H1 (cell line): ENCODE measurements around the gene PRF1. TPM values are rescaled to one million over a fixed set of nuclear protein-coding genes. Genes with fewer than 3 reads are reported as not detected.

Source experiments
- BCL11A ChIP-seq, 2 experiments: IDR thresholded peaks; one replicate each; pipeline ENCODE4 v1.6.1; 2011; ENCODE audit warnings: low read depth in 2 of 2, low read length in 2 of 2, mild to moderate bottlenecking in 2 of 2
- CEBPB ChIP-seq: IDR thresholded peaks from 2 replicates; pipeline ENCODE4 v1.6.1; 2012; ENCODE audit warnings: low read depth, low read length
- CHD7 ChIP-seq: fragments of 300-600 bp; sonication (generic); IDR thresholded peaks from 2 replicates; pipeline ENCODE4 v1.7.1; 2012; ENCODE audit warnings: low read length, moderate library complexity, mild to moderate bottlenecking, inconsistent platforms; ENCODE audit not compliant: insufficient replicate concordance
- EZH2 ChIP-seq: fragments of 200-600 bp; sonication (generic); IDR thresholded peaks from 2 replicates; pipeline ENCODE4 v1.7.1; 2012; ENCODE audit warnings: low read depth, mild to moderate bottlenecking, moderate library complexity, low read length, inconsistent platforms; ENCODE audit not compliant: severe bottlenecking
- PHF8 ChIP-seq: fragments of 200-600 bp; sonication (generic); conservative IDR thresholded peaks from 2 replicates; pipeline ENCODE4 v1.7.1; 2012; ENCODE audit warnings: low read depth, mild to moderate bottlenecking, inconsistent platforms, low read length, moderate library complexity
- POLR2AphosphoS5 ChIP-seq: IDR thresholded peaks from 2 replicates; pipeline ENCODE4 v1.6.1; 2011; ENCODE audit warnings: low read depth, low read length
- RBBP5 ChIP-seq: IDR thresholded peaks from 2 replicates; pipeline ENCODE4 v1.7.1; 2012; ENCODE audit warnings: low read depth, mild to moderate bottlenecking, inconsistent platforms, low read length, moderate library complexity, borderline replicate concordance
- RFX5 ChIP-seq: IDR thresholded peaks from 2 replicates; pipeline ENCODE4 v1.6.1; 2011; ENCODE audit warnings: low read depth, low read length, improper control_type of control experiment, borderline replicate concordance
- SIRT6 ChIP-seq: IDR thresholded peaks from one replicate; pipeline ENCODE4 v1.7.1; 2012; ENCODE audit warnings: low read length, inconsistent platforms
- SP4 ChIP-seq: IDR thresholded peaks from 2 replicates; pipeline ENCODE4 v1.6.1; 2012; ENCODE audit warnings: low read length, inconsistent platforms
- SRF ChIP-seq: IDR thresholded peaks from 2 replicates; pipeline ENCODE4 v1.6.1; 2011; ENCODE audit warnings: mild to moderate bottlenecking, low read depth, low read length, moderate library complexity
- TCF12 ChIP-seq: IDR thresholded peaks from 2 replicates; pipeline ENCODE4 v1.6.1; 2011; ENCODE audit warnings: low read depth, mild to moderate bottlenecking, low read length
- polyA plus RNA-seq, 7 experiments: library from polyadenylated mRNA; depleted of rRNA in 3 of 7; stranded (reverse) in 5 of 7; unstranded in 2 of 7; fragments of >200 nt in 5 of 7; fragments of 200-250 nt in 2 of 7; gene quantifications; 1 replicate in 5 of 7; 2 replicates in 1 of 7; 4 replicates in 1 of 7; pipeline versions ENCODE4 v1.2.1 to v1.2.3, GENCODE V29; 2011 to 2013; ENCODE audit warnings: missing spikeins in 2 of 7, mixed read lengths in 2 of 7
- total RNA-seq: library from RNA; stranded (reverse); fragmentation: NEBNext Ultra II Directional; extraction: Animal tissue kit (Norgen Biotek cat#: 25700); gene quantifications from 2 replicates; pipeline ENCODE4 v1.2.1, GENCODE V29; 2021

The PRF1 gene
- total and polyA plus RNA-seq, 2 of the 8 experiments (the other 6 are each of a cell fraction or from before 2014, with no cell fraction given), result 0.15 TPM; not detected in 1

DNA sequence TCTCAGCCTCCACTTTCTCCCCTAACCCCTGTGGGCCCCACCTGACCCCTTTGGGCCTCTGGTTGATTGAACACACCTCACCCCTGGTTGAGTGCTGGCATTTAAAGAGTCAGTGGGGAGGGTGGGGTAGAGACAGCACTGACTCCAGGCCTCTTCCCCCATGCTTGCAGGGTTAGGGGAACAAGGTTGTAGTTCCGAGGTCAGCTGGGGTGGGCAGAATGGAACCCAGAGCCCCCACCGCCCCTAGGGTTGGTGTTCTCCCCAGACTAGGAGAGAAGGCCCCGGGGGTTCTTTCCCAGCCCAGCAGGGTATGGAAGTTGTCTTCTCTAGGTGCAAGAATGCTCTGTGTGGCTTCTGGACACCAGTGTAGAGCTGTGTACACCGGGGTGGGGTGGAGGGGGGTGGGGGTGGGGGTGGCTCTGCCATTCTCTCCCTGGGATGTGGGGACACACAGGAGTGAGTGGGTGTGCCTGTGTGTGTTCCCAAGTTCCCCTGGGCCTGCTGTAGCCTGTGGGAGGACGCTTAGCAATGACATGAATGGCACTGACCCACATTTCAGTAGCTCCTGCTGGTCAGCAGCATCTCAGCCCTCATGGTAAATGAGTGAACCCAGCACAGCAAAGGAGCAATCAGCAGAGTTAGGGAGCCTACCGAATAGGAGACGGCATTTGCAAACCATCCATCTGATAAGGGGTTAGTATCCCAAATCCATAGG lies 33.6 kb downstream of the PRF1 start (continued):
- TF ChIP-seq CHD7 (no peak), RFX5 (no peak), SP4 (no peak), SIRT6 (no peak), RBBP5 (no peak), SRF (no peak), BCL11A (IDR thresholded peaks at IDR 0.05; ENCODE audit: low read depth in 2 of 2, low read length in 2 of 2) (no peak), EZH2 (no peak), CEBPB (no peak), POLR2AphosphoS5 (no peak), PHF8 (no peak), TCF12 (no peak)
